IPS-18c (cell line): ENCODE data around the gene ZSCAN16.
"Not testable (repeated sequence)": the region's sequence is repeated elsewhere in the genome, so short reads cannot be mapped to it uniquely, and the experiment has no call there.

ENCODE experiments used
- H3K4me3 ChIP-seq: 2 replicates; pipeline ENCODE4 v1.7.0; 2013; ENCODE audit warnings: low read depth, mild to moderate bottlenecking, low read length, moderate library complexity; ENCODE audit not compliant: insufficient read depth
- H3K9me3 ChIP-seq: one replicate; pipeline ENCODE4 v1.6.1; 2013; ENCODE audit warnings: mild to moderate bottlenecking, low read length, moderate library complexity; ENCODE audit not compliant: control insufficient read depth, insufficient read depth

The ZSCAN16 gene

GRCh38 chr6:28118217-28118616, 6.2 kb upstream of the ZSCAN16 start:
- no peak overlapping the region for H3K4me3 ChIP-seq
- H3K9me3 ChIP-seq, result no peaks in the 10 kb centered on the region

- H3K9me3 ChIP-seq, result no peaks in the 10 kb centered on the region
- no peak overlapping the region for H3K4me3 ChIP-seq
Observed at GRCh38 chr6:28121876-28122275, 2.5 kb upstream of the ZSCAN16 start.

- H3K9me3 ChIP-seq, H3K4me3 ChIP-seq: not testable (repeated sequence)
Observed at GRCh38 chr6:28122283-28122682, 2.1 kb upstream of the ZSCAN16 start.

GRCh38 chr6:28124971-28125353, 553 bp downstream of the ZSCAN16 start:
- Histone ChIP-seq H3K9me3 (no peaks in the 10 kb centered on the region), H3K4me3 (peak overlapping the region; percentile 89)

DNA sequence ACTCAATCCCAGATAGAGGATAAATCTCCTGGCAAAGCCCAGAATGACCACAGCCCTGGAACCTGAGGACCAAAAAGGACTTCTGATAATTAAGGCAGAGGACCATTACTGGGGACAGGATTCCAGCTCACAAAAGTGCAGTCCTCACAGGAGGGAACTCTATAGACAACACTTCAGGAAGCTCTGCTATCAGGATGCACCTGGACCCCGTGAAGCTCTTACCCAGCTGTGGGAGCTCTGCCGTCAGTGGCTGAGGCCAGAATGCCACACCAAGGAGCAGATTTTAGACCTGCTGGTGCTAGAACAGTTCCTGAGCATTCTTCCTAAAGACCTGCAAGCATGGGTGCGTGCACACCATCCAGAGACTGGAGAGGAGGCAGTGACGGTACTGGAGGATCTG, 992 bp downstream of the ZSCAN16 start:
- H3K4me3 ChIP-seq, result no peak overlapping the region; the same call in 1 of the 2 replicates
- no peaks in the 10 kb centered on the region for H3K9me3 ChIP-seq

- Histone ChIP-seq H3K4me3 (no peak overlapping the region), H3K9me3 (no peaks in the 10 kb centered on the region)
Observed at GRCh38 chr6:28134015-28134414, 9.6 kb downstream of the ZSCAN16 start.

DNA sequence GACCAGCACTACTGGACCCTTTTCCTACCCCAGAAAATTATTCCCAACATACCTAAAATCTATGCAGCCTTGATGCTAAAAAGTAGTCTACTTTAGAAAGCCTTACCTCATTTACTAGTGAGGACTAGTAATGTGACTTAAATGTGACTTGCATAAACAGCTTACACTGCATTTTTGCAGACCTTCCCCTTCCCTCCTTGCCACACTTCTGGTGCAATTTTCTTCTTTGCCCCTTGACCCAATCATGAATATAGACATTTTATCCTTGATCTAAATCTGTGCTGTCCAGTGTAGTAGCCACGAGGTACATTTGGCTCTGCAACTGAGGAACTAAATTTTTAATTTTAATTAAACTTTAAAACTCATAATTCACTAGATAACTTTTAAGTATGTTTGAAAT, 10.3 kb downstream of the ZSCAN16 start:
- no peak overlapping the region for H3K4me3 ChIP-seq
- H3K9me3 ChIP-seq, result no peaks in the 10 kb centered on the region

- Histone ChIP-seq H3K9me3 (no peaks in the 10 kb centered on the region), H3K4me3 (no peak overlapping the region)
Observed at GRCh38 chr6:28135393-28135792, 11.0 kb downstream of the ZSCAN16 start.

DNA sequence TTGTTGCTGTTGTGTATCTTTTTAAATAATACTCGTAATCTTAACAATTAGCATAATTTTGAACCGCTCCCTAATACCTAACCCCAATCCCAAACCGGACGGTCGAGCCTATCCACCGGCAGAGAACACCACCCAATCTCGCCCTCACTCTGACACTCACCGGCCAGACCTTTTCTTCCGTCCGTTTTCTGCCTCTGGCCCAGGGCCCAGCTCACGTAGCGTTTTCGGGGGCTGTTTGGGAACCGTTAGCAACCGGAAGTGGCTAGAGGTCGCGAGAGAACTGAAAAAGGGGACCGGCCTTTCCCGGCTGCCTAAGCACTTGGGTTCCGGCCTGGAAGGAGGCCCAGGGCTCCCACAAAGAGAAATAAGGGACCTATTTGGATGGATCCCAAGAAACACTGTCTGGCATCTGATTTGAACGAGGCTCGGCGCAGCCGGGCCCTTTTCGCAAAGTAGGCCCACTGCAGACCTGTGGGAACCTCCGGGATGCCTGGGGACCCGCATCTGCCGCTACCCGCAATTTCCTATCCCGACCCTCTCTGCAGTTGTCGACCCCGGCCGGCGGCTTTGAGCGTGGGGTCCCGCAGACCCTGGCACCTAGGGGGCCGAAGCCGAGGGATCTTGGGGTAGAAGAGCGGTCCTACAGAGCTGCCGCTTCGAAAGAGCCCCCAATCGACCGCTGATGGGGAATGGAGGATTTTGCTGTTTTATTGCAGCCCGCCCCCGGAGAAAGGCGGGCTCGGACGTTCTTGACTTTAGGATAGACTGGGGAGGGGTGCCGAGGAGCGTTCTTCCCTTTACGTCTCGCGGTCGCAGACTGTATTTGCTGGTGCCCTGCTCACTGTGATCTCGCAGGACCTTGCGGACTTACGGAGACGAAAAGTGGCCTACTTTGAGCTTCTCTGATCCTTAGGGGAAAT, 12.4 kb downstream of the ZSCAN16 start:
- H3K4me3 ChIP-seq, result peak overlapping the region; percentile 93
- H3K9me3 ChIP-seq, result no peaks in the 10 kb centered on the region

DNA sequence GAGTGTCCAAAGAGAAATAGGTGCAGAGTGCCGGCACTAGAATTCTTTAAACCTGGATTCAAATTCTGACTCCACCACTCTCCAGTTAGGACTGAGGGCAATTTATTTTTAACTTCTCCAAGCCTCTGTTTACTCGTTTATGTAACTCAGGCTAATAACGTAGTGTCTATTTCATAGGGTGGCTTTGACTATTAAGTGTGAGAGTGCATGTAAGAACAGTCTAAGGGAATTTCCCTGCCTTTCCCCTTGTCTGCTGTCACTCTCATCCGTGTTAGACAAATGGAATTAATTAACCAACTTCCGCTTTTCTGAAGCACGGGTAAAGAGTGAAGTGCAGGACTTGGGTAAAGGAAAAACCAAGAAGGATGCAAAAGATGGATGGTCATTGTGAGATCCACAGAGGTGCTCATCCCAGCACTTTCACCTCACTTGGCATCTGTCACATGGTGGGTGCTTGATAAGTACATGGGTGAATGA, 13.1 kb downstream of the ZSCAN16 start:
- H3K9me3 ChIP-seq, result no peaks in the 10 kb centered on the region
- peak overlapping the region; percentile 93 for H3K4me3 ChIP-seq

- Histone ChIP-seq H3K4me3 (no peak overlapping the region), H3K9me3 (no peaks in the 10 kb centered on the region)
Observed at GRCh38 chr6:28139860-28140543, 15.6 kb downstream of the ZSCAN16 start.

GRCh38 chr6:28140616-28141015, 16.2 kb downstream of the ZSCAN16 start:
- Histone ChIP-seq H3K9me3 (no peaks in the 10 kb centered on the region), H3K4me3 (no peak overlapping the region)

GRCh38 chr6:28141500-28142329, 17.3 kb downstream of the ZSCAN16 start, which contains the start of gene ZKSCAN8:
Gene ZKSCAN8, plus strand, starts transcription at chr6:28141883. Its CDS starts 6,525 bp downstream, at chr6:28148408.
- Histone ChIP-seq H3K4me3 (peak within 1 kb of the TSS; percentile 99), H3K9me3 (no peaks in the 10 kb centered on the region)

- H3K9me3 ChIP-seq, result no peaks in the 10 kb centered on the region
- H3K4me3 ChIP-seq, result peak overlapping the region; percentile 99
Observed at GRCh38 chr6:28142446-28142845, 18.0 kb downstream of the ZSCAN16 start.

DNA sequence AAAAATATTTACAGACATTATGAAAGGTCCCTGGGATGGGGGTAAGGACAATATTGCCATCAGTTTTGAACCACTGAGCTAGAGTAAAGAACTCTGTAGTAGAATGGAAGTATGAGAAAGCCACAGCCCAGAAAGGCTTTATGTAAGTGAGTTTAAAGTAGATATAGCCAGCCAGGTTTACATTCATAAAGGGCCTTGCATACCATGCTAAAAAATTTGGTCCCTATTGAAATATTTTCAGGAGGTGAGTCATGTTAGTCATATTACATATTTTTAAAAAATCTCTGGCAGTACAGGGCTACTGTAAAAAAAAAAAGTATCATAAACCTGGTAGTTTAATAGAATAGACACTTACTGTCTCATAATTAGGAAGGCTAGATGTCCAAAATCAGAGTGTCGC, 20.8 kb downstream of the ZSCAN16 start:
- Histone ChIP-seq H3K4me3 (no peak overlapping the region), H3K9me3 (no peaks in the 10 kb centered on the region)

DNA sequence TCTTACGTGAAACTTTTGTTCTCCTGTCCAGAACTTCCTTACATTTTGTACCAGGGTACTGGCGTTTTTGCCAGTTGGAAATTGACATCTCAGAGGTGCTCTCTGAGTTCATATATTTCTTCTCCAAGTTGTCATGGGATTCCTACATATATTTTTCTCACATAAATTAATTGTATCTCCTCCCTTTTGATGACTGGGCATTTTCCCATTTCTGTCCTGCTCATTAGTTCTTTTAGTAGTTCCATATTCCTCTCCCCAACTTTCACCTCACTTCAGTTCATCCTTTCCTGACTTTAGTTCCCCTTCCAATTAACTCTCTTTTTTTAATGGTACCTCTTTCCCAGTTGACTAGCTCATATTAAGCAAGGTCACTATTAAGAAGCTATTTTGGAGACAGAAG, 28.1 kb downstream of the ZSCAN16 start:
- no peak overlapping the region for H3K4me3 ChIP-seq
- H3K9me3 ChIP-seq, result no peaks in the 10 kb centered on the region

DNA sequence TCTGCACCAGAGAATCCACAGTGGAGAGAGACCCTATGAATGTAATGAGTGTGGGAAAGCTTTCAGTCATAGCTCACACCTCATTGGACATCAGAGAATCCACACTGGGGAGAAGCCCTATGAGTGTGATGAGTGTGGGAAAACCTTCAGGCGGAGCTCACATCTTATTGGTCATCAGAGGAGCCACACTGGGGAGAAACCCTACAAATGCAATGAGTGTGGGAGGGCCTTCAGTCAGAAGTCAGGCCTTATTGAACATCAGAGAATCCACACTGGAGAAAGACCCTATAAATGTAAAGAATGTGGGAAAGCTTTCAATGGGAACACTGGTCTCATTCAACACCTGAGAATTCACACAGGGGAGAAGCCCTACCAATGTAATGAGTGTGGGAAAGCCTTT, 29.1 kb downstream of the ZSCAN16 start:
- no peaks in the 10 kb centered on the region for H3K9me3 ChIP-seq
- H3K4me3 ChIP-seq, result no peak overlapping the region
